HEK293 (cell line): ENCODE results near the gene OSTM1.
A peak's percentile ranks its signal among the peaks of the same experiment; 100 is the strongest.
"Not testable (repeated sequence)": the region's sequence is repeated elsewhere in the genome, so short reads cannot be mapped to it uniquely, and the experiment has no call there.

Experiments used
- CTCF ChIA-PET: fragments of 350-600 bp; formaldehyde crosslinking; extraction: SDS; loops from one replicate; lab custom pipeline; 2021; ENCODE audit warnings: antibody characterized with exemption; lab: Yijun Ruan, JAX
- POLR2A ChIA-PET: fragments of 300-600 bp; formaldehyde crosslinking; extraction: SDS; loops from one replicate; lab custom pipeline; 2020; ENCODE audit warnings: antibody characterized with exemption, inconsistent platforms; lab: Yijun Ruan, JAX
- H3K27ac ChIP-seq: fragments of 200-500 bp; sonication (Bioruptor generic); 2 replicates; pipeline ENCODE4 v1.5.1; 2014; ENCODE audit warnings: low read depth, low read length, control low read depth, inconsistent platforms; ENCODE audit errors: extremely low read depth
- H3K36me3 ChIP-seq, 2 experiments: fragments of 200-500 bp in 1 of 2; sonication (Bioruptor generic) in 1 of 2; 1 replicate in 1 of 2; 2 replicates in 1 of 2; pipeline ENCODE4 v1.5.1; 2014 to 2017; ENCODE audit warnings: inconsistent platforms in 2 of 2, low read length in 2 of 2; ENCODE audit not compliant: control insufficient read depth in 2 of 2, insufficient read depth in 1 of 2
- H3K4me1 ChIP-seq: fragments of 200-500 bp; sonication (Bioruptor generic); 2 replicates; pipeline ENCODE4 v1.5.1; 2014; ENCODE audit warnings: mild to moderate bottlenecking, low read length, inconsistent platforms; ENCODE audit not compliant: control insufficient read depth, insufficient read depth
- H3K4me3 ChIP-seq: 2 replicates; pipeline ENCODE4 v1.5.1; 2011; ENCODE audit warnings: low read depth, mild to moderate bottlenecking, control low read depth, low read length, moderate library complexity
- H3K9me3 ChIP-seq: fragments of 200-500 bp; sonication (Bioruptor generic); 2 replicates; pipeline ENCODE4 v1.5.1; 2014; ENCODE audit warnings: low read depth, low read length, inconsistent platforms; ENCODE audit not compliant: control insufficient read depth, insufficient read depth
- EGR2 ChIP-seq: fragments of 450-650 bp; formaldehyde crosslinking; IDR thresholded peaks from 2 replicates; pipeline ENCODE4 v1.5.1; 2016; ENCODE audit warnings: low read depth, missing biosample characterization, missing genetic modification characterization
- SP7 ChIP-seq: fragments of 450-650 bp; formaldehyde crosslinking; IDR thresholded peaks from 2 replicates; pipeline ENCODE4 v1.5.1; 2016; ENCODE audit warnings: missing biosample characterization, missing genetic modification characterization
- ZBTB1 ChIP-seq: fragments of 450-650 bp; formaldehyde crosslinking; IDR thresholded peaks from 2 replicates; pipeline ENCODE4 v1.5.1; 2016; ENCODE audit warnings: missing biosample characterization, missing genetic modification characterization
- ZBTB20 ChIP-seq: fragments of 450-650 bp; formaldehyde crosslinking; IDR thresholded peaks from 2 replicates; pipeline ENCODE4 v1.5.1; 2016; ENCODE audit warnings: missing biosample characterization, missing genetic modification characterization
- ZFP3 ChIP-seq: fragments of 450-650 bp; formaldehyde crosslinking; IDR thresholded peaks from 2 replicates; pipeline ENCODE4 v1.5.1; 2016; ENCODE audit warnings: low read depth, missing biosample characterization, missing genetic modification characterization
- ZNF404 ChIP-seq: fragments of 450-650 bp; formaldehyde crosslinking; IDR thresholded peaks from 2 replicates; pipeline ENCODE4 v1.5.1; 2017; ENCODE audit warnings: missing biosample characterization, missing genetic modification characterization
- ZNF555 ChIP-seq: fragments of 450-650 bp; formaldehyde crosslinking; conservative IDR thresholded peaks from 2 replicates; pipeline ENCODE4 v1.5.1; 2017; ENCODE audit warnings: missing biosample characterization, mild to moderate bottlenecking, missing genetic modification characterization, inconsistent platforms
- ZNF585B ChIP-seq: fragments of 450-650 bp; formaldehyde crosslinking; IDR thresholded peaks from 2 replicates; pipeline ENCODE4 v1.5.1; 2016; ENCODE audit warnings: missing biosample characterization, missing genetic modification characterization
- ZNF654 ChIP-seq: fragments of 450-650 bp; formaldehyde crosslinking; IDR thresholded peaks from 2 replicates; pipeline ENCODE4 v1.5.1; 2016; ENCODE audit warnings: low read depth, missing biosample characterization, missing genetic modification characterization
- ZNF707 ChIP-seq: fragments of 450-650 bp; formaldehyde crosslinking; IDR thresholded peaks from 2 replicates; pipeline ENCODE4 v1.5.1; 2016; ENCODE audit warnings: missing biosample characterization, missing genetic modification characterization
- TF ChIP-seq, protein P1 (sequence below): fragments of 450-650 bp; formaldehyde crosslinking; IDR thresholded peaks from 2 replicates; pipeline ENCODE4 v1.5.1; 2017; ENCODE audit warnings: missing biosample characterization, missing genetic modification characterization
- TF ChIP-seq, protein P2 (sequence below): fragments of 450-650 bp; formaldehyde crosslinking; IDR thresholded peaks from 2 replicates; pipeline ENCODE4 v1.5.1; 2016; ENCODE audit warnings: missing biosample characterization, missing genetic modification characterization
- TF ChIP-seq, protein P3 (sequence below): fragments of 450-650 bp; formaldehyde crosslinking; optimal IDR thresholded peaks from 2 replicates; pipeline ENCODE3; 2016; ENCODE audit warnings: missing biosample characterization, mild to moderate bottlenecking, missing genetic modification characterization
- TF ChIP-seq, protein P4 (sequence below): fragments of 450-650 bp; formaldehyde crosslinking; IDR thresholded peaks from 2 replicates; pipeline ENCODE4 v1.5.1; 2016; ENCODE audit warnings: missing biosample characterization, missing genetic modification characterization
- TF ChIP-seq, protein P5 (sequence below): sonication (generic); formaldehyde crosslinking; IDR thresholded peaks from 2 replicates; pipeline ENCODE4 v1.8.1; 2022; ENCODE audit warnings: mild to moderate bottlenecking, moderate library complexity, missing genetic modification reagents
- TF ChIP-seq, protein P6 (sequence below): fragments of 450-650 bp; IDR thresholded peaks from 2 replicates; pipeline ENCODE4 v1.5.1; 2018; ENCODE audit warnings: missing biosample characterization, missing genetic modification characterization
- TF ChIP-seq, protein P7 (sequence below): fragments of 450-650 bp; formaldehyde crosslinking; conservative IDR thresholded peaks from 2 replicates; pipeline ENCODE4 v1.5.1; 2016; ENCODE audit warnings: low read depth, missing biosample characterization, missing genetic modification characterization

Gene OSTM1

DNA sequence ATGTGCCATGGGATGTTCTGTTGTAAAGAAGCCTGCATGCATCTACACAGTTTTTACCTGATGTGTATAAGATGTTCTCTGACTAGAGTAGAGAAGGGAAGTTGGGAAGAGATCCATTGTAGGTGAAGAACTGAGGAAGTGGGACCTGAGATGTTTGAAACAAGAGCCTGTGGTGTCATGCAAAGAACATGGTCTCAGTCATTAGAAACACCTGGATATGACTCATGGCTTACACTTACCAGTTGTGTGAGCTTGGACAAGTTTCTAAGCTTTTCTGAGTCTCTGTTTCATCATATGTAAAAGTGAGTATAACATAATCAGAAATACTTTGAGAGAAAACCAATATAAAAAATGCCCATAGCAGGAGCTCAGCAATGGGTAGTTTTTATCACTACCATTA is 64.6 kb downstream of the OSTM1 start:
- H3K36me3 ChIP-seq, result no peaks in the 10 kb centered on the region
- no peak overlapping the region for H3K4me3 ChIP-seq
- ChIA-PET POLR2A (no interaction called here), CTCF (interaction anchor here (0.6 kb wide), 1 partner anchor 20 kb away, joined by 3 read pairs; no protein-coding TSS in a partner anchor)
- TF ChIP-seq SP7 (tag by site-specific recombination) (no peak), ZFP3 (tag by site-specific recombination) (no peak), ZNF555 (tag by site-specific recombination) (no peak), ZNF404 (tag by site-specific recombination) (no peak)
- TF ChIP-seq, protein P1, sequence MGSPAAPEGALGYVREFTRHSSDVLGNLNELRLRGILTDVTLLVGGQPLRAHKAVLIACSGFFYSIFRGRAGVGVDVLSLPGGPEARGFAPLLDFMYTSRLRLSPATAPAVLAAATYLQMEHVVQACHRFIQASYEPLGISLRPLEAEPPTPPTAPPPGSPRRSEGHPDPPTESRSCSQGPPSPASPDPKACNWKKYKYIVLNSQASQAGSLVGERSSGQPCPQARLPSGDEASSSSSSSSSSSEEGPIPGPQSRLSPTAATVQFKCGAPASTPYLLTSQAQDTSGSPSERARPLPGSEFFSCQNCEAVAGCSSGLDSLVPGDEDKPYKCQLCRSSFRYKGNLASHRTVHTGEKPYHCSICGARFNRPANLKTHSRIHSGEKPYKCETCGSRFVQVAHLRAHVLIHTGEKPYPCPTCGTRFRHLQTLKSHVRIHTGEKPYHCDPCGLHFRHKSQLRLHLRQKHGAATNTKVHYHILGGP (tag by site-specific recombination), result no peak
- TF ChIP-seq, protein P2, sequence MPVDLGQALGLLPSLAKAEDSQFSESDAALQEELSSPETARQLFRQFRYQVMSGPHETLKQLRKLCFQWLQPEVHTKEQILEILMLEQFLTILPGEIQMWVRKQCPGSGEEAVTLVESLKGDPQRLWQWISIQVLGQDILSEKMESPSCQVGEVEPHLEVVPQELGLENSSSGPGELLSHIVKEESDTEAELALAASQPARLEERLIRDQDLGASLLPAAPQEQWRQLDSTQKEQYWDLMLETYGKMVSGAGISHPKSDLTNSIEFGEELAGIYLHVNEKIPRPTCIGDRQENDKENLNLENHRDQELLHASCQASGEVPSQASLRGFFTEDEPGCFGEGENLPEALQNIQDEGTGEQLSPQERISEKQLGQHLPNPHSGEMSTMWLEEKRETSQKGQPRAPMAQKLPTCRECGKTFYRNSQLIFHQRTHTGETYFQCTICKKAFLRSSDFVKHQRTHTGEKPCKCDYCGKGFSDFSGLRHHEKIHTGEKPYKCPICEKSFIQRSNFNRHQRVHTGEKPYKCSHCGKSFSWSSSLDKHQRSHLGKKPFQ, result no peak
- TF ChIP-seq, protein P3, sequence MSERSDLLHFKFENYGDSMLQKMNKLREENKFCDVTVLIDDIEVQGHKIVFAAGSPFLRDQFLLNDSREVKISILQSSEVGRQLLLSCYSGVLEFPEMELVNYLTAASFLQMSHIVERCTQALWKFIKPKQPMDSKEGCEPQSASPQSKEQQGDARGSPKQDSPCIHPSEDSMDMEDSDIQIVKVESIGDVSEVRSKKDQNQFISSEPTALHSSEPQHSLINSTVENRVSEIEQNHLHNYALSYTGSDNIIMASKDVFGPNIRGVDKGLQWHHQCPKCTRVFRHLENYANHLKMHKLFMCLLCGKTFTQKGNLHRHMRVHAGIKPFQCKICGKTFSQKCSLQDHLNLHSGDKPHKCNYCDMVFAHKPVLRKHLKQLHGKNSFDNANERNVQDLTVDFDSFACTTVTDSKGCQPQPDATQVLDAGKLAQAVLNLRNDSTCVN (tag by site-specific recombination), result no peak
- TF ChIP-seq, protein P4, sequence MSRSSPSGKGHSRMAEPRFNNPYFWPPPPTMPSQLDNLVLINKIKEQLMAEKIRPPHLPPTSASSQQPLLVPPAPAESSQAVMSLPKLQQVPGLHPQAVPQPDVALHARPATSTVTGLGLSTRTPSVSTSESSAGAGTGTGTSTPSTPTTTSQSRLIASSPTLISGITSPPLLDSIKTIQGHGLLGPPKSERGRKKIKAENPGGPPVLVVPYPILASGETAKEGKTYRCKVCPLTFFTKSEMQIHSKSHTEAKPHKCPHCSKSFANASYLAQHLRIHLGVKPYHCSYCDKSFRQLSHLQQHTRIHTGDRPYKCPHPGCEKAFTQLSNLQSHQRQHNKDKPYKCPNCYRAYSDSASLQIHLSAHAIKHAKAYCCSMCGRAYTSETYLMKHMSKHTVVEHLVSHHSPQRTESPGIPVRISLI (tag by site-specific recombination), result no peak
- no peaks in the 10 kb centered on the region for H3K9me3 ChIP-seq
- H3K27ac ChIP-seq, result no peak overlapping the region
- no peaks in the 10 kb centered on the region for H3K4me1 ChIP-seq

DNA sequence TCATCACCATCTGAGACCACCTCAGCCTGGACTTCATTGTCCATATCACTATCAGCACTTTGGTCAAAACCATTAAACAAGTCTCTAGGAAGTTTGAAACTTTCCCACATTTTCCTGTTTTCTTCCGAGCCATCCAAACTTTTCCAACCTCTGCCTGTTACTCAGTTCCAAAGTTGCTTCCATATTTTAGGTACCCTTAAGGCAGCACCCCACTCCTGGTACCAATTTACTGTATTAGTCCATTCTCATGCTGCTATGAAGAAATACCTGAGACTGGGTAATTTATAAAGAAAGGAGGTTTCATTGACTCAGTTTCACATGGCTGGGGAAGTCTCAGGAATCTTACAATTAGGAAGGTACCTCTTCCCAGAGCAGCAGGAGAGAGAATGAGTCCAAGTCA is 65.3 kb downstream of the OSTM1 start:
- TF ChIP-seq ZNF707 (tag by site-specific recombination), result peak; percentile 97
- H3K4me1 ChIP-seq, H3K4me3 ChIP-seq, H3K9me3 ChIP-seq, POLR2A ChIA-PET, H3K27ac ChIP-seq, H3K36me3 ChIP-seq: not testable (repeated sequence)
- CTCF ChIA-PET, result interaction anchor here (0.5 to 0.6 kb wide), 2 partner anchors 19 to 32 kb away, joined by 3 to 4 read pairs; no protein-coding TSS in a partner anchor

DNA sequence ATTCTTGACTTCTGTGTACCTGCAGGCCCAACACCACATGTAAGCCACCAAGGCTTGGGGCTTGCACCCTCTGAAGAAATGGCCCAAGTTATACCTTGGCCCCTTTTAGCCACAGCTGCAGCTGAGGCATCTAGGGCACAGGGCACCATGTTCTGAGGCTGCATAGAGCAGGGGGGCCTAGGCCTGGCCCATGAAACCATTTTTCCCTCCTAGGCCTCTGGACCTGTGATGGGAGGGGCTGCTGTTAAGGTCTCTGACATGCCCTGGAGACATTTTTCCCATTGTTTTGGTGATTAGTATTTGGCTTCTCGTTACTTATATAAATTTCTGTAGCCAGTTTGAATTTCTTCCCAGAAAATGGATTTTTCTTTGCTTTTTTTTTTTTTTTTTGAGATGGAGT is 66.2 kb downstream of the OSTM1 start:
- no peaks in the 10 kb centered on the region for H3K36me3 ChIP-seq
- no peak overlapping the region for H3K4me3 ChIP-seq
- CTCF ChIA-PET, result no interaction called here
- H3K27ac ChIP-seq, result no peak overlapping the region
- TF ChIP-seq ZNF585B (tag by site-specific recombination), result peak; percentile 98
- TF ChIP-seq, protein P5, sequence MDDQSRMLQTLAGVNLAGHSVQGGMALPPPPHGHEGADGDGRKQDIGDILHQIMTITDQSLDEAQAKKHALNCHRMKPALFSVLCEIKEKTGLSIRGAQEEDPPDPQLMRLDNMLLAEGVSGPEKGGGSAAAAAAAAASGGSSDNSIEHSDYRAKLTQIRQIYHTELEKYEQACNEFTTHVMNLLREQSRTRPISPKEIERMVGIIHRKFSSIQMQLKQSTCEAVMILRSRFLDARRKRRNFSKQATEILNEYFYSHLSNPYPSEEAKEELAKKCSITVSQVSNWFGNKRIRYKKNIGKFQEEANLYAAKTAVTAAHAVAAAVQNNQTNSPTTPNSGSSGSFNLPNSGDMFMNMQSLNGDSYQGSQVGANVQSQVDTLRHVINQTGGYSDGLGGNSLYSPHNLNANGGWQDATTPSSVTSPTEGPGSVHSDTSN (CRISPR knock-in tag), result no peak
- no peak for TF ChIP-seq EGR2 (tag by site-specific recombination)
- no peak for TF ChIP-seq ZBTB20 (tag by site-specific recombination)
- TF ChIP-seq, protein P6, sequence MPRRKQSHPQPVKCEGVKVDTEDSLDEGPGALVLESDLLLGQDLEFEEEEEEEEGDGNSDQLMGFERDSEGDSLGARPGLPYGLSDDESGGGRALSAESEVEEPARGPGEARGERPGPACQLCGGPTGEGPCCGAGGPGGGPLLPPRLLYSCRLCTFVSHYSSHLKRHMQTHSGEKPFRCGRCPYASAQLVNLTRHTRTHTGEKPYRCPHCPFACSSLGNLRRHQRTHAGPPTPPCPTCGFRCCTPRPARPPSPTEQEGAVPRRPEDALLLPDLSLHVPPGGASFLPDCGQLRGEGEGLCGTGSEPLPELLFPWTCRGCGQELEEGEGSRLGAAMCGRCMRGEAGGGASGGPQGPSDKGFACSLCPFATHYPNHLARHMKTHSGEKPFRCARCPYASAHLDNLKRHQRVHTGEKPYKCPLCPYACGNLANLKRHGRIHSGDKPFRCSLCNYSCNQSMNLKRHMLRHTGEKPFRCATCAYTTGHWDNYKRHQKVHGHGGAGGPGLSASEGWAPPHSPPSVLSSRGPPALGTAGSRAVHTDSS (tag by site-specific recombination), result no peak
- no peak for TF ChIP-seq ZNF654 (tag by site-specific recombination)
- no peak for TF ChIP-seq ZBTB1 (tag by site-specific recombination)
- TF ChIP-seq, protein P7, sequence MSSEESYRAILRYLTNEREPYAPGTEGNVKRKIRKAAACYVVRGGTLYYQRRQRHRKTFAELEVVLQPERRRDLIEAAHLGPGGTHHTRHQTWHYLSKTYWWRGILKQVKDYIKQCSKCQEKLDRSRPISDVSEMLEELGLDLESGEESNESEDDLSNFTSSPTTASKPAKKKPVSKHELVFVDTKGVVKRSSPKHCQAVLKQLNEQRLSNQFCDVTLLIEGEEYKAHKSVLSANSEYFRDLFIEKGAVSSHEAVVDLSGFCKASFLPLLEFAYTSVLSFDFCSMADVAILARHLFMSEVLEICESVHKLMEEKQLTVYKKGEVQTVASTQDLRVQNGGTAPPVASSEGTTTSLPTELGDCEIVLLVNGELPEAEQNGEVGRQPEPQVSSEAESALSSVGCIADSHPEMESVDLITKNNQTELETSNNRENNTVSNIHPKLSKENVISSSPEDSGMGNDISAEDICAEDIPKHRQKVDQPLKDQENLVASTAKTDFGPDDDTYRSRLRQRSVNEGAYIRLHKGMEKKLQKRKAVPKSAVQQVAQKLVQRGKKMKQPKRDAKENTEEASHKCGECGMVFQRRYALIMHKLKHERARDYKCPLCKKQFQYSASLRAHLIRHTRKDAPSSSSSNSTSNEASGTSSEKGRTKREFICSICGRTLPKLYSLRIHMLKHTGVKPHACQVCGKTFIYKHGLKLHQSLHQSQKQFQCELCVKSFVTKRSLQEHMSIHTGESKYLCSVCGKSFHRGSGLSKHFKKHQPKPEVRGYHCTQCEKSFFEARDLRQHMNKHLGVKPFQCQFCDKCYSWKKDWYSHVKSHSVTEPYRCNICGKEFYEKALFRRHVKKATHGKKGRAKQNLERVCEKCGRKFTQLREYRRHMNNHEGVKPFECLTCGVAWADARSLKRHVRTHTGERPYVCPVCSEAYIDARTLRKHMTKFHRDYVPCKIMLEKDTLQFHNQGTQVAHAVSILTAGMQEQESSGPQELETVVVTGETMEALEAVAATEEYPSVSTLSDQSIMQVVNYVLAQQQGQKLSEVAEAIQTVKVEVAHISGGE, result no peak
- POLR2A ChIA-PET, result no interaction called here
- no peaks in the 10 kb centered on the region for H3K4me1 ChIP-seq
- H3K9me3 ChIP-seq, result no peaks in the 10 kb centered on the region
